Glutamatergic neuron (in vitro differentiated cells): ENCODE results near the gene FAM43A. TPM values are rescaled to one million over a fixed set of nuclear protein-coding genes. Genes with fewer than 3 reads are reported as not detected.

Source experiments
- DNase-seq: peaks from one replicate; pipeline ENCODE4 v3.0.0; 2022
- H3K27ac Mint-ChIP-seq: one replicate; pipeline ENCODE4 v1.8.0; 2020; ENCODE audit warnings: mild to moderate bottlenecking, mixed read lengths, inconsistent platforms; ENCODE audit not compliant: unreplicated experiment
- H3K27me3 Mint-ChIP-seq: one replicate; pipeline ENCODE4 v1.8.0; 2020; ENCODE audit warnings: mild to moderate bottlenecking, moderate library complexity, mixed read lengths, inconsistent platforms; ENCODE audit not compliant: unreplicated experiment
- H3K36me3 Mint-ChIP-seq: one replicate; pipeline ENCODE4 v1.8.0; 2020; ENCODE audit warnings: mild to moderate bottlenecking, mixed read lengths, inconsistent platforms; ENCODE audit not compliant: unreplicated experiment
- H3K4me1 Mint-ChIP-seq: one replicate; pipeline ENCODE4 v1.8.0; 2020; ENCODE audit warnings: mild to moderate bottlenecking, low read depth, mixed read lengths, inconsistent platforms; ENCODE audit not compliant: unreplicated experiment
- H3K4me3 Mint-ChIP-seq: one replicate; pipeline ENCODE4 v1.8.0; 2020; ENCODE audit warnings: mild to moderate bottlenecking, mixed read lengths, inconsistent platforms; ENCODE audit not compliant: unreplicated experiment
- H3K9me3 Mint-ChIP-seq: one replicate; pipeline ENCODE4 v1.8.0; 2020; ENCODE audit warnings: mild to moderate bottlenecking, moderate library complexity, mixed read lengths, inconsistent platforms; ENCODE audit not compliant: unreplicated experiment
- CTCF ChIP-seq: fragments of 200-600 bp; sonication (generic); IDR thresholded peaks from one replicate; pipeline ENCODE4 v1.5.0; 2021; ENCODE audit not compliant: partially characterized antibody, unreplicated experiment
- total RNA-seq: library from RNA; stranded (reverse); fragmentation: NEBNext Ultra II Directional; extraction: Animal tissue kit (Norgen Biotek cat#: 25700); gene quantifications from one replicate; pipeline ENCODE4 v1.2.1, GENCODE V29; 2021; ENCODE audit not compliant: unreplicated experiment

Gene FAM43A
- total RNA-seq, 1 donor from 2014 or later: 21.6 TPM

GRCh38 chr3:194675081-194675640 lies 10.5 kb upstream of the FAM43A start:
- Mint-ChIP-seq H3K4me1 (peaks cover 6% of the 10 kb centered on the region), H3K27me3 (peaks cover 4% of the 10 kb centered on the region), H3K27ac (no peak overlapping the region), H3K36me3 (no peaks in the 10 kb centered on the region), H3K9me3 (no peaks in the 10 kb centered on the region), H3K4me3 (no peak overlapping the region)
- TF ChIP-seq CTCF: no peak
- no peak for DNase-seq

GRCh38 chr3:194675680-194676079 lies 10.0 kb upstream of the FAM43A start:
- DNase-seq: no peak
- no peak for TF ChIP-seq CTCF
- no peak overlapping the region for H3K4me3 Mint-ChIP-seq
- peaks cover 6% of the 10 kb centered on the region for H3K4me1 Mint-ChIP-seq
- H3K9me3 Mint-ChIP-seq: no peaks in the 10 kb centered on the region
- no peaks in the 10 kb centered on the region for H3K36me3 Mint-ChIP-seq
- H3K27me3 Mint-ChIP-seq: peaks cover 4% of the 10 kb centered on the region
- no peak overlapping the region for H3K27ac Mint-ChIP-seq

GRCh38 chr3:194676471-194676870 lies 9.2 kb upstream of the FAM43A start:
- Mint-ChIP-seq H3K27me3 (peaks cover 7% of the 10 kb centered on the region), H3K4me3 (no peak overlapping the region)
- TF ChIP-seq CTCF: no peak

GRCh38 chr3:194680888-194681615 lies 4.6 kb upstream of the FAM43A start:
- DNase-seq: no peak
- peaks cover 14% of the 10 kb centered on the region for H3K9me3 Mint-ChIP-seq
- peaks cover 5% of the 10 kb centered on the region for H3K4me1 Mint-ChIP-seq
- no peak overlapping the region for H3K4me3 Mint-ChIP-seq
- no peak for TF ChIP-seq CTCF
- no peak overlapping the region for H3K27ac Mint-ChIP-seq
- H3K27me3 Mint-ChIP-seq: peaks cover 11% of the 10 kb centered on the region
- no peaks in the 10 kb centered on the region for H3K36me3 Mint-ChIP-seq

More at GRCh38 chr3:194676471-194676870, 9.2 kb upstream of the FAM43A start:
- Mint-ChIP-seq H3K36me3 (no peaks in the 10 kb centered on the region), H3K27ac (no peak overlapping the region), H3K9me3 (no peaks in the 10 kb centered on the region), H3K4me1 (peaks cover 2% of the 10 kb centered on the region)
- no peak for DNase-seq

GRCh38 chr3:194682189-194682693 lies 3.4 kb upstream of the FAM43A start:
- Mint-ChIP-seq H3K4me1 (peaks cover 5% of the 10 kb centered on the region), H3K9me3 (peaks cover 17% of the 10 kb centered on the region), H3K27me3 (peaks cover 11% of the 10 kb centered on the region), H3K27ac (no peak overlapping the region), H3K36me3 (no peaks in the 10 kb centered on the region), H3K4me3 (peak overlapping the region; percentile 14)
- TF ChIP-seq CTCF: no peak
- DNase-seq: no peak
